GM08714 (cell line): ENCODE results near the gene TSPAN9.

Experiments
- H3K4me3 ChIP-seq: fragments of 200-500 bp; sonication (Bioruptor generic); 2 replicates; pipeline ENCODE4 v1.5.1; 2014; ENCODE audit warnings: mild to moderate bottlenecking, low read length, inconsistent platforms
- ZNF274 ChIP-seq: IDR thresholded peaks from 2 replicates; pipeline ENCODE4 v1.6.1; 2012; ENCODE audit warnings: mild to moderate bottlenecking, low read depth, low read length

TSPAN9 gene

DNA sequence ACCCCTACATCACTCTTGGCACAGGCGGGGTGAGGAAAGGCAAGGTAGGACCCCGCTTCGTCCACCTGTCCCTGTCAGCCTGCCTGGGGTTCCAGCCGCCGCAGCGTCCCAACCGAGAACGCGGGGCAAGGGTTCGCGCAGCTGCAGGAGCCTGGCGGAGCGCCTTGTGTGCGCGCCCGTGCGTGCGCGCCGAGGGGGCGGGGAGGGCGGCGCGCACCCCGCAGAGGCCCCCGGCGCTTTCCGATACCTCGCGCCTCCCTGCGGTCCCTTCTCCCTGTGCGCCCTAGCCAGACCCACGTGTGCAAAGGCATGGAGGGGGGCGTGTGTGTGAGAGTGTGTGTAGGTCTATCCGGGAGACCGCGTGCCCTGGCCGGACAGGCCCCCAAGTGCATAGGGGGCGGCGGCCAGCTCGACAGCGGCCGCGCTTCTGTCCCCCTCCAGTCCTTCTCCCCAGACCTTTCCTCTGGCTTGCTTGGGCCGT lies 122.4 kb downstream of the TSPAN9 start:
- H3K4me3 ChIP-seq, result no peak overlapping the region
- no peak for TF ChIP-seq ZNF274

DNA sequence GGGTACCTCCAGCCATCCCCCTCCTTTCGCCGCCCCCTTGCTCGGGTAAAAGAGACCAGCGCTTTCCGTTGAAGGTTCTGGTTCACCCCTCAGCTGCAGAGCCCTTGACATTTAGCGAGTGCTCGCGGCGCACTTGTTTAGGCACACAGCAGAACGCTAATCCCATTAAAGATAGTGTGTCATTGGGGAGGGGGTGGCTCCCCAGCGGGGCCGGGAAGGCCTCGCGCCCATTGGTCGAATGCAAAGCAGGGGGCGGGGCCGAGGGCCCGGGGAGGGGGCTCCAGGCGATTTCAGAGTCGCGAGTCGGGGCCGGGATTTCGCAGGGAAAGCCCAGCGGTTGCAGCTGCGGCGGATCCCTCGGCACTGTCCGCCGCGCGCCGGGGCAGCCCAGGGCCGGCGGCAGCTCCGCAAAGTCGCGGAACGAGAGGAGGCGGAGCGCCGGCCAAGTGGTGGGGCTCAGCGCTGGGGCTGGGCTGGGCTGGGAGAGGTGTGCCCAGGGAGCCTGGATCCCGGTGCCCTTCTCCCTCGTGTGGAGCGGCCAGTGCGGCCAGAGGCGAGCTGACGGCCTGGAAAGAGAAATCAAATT lies 122.9 kb downstream of the TSPAN9 start:
- no peak overlapping the region; the same call in 1 of the 2 replicates for H3K4me3 ChIP-seq

DNA sequence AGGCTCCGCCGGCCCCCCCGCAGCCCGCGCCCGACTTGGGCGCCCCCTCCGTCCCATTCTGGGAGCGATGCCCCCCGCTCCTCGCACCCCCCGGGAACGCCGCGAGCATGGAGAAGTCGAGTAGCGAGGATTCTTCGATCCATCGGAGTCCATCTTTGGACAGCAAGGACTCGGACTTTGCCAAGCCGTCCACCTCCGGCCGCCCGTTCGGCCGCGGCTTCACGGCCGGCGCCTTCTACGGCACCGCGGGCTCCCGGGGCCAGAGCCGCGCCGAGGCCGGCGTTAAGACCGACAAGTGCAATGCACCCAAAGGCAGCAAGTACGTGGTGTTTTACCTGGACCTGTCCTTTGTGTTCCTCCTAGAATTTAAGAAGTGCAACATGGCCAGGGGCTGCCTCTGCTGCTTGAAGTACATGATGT lies 123.6 kb downstream of the TSPAN9 start:
- H3K4me3 ChIP-seq, result no peak overlapping the region
- TF ChIP-seq ZNF274, result no peak

More for the DNA sequence above, 122.9 kb downstream of the TSPAN9 start:
- TF ChIP-seq ZNF274, result no peak

DNA sequence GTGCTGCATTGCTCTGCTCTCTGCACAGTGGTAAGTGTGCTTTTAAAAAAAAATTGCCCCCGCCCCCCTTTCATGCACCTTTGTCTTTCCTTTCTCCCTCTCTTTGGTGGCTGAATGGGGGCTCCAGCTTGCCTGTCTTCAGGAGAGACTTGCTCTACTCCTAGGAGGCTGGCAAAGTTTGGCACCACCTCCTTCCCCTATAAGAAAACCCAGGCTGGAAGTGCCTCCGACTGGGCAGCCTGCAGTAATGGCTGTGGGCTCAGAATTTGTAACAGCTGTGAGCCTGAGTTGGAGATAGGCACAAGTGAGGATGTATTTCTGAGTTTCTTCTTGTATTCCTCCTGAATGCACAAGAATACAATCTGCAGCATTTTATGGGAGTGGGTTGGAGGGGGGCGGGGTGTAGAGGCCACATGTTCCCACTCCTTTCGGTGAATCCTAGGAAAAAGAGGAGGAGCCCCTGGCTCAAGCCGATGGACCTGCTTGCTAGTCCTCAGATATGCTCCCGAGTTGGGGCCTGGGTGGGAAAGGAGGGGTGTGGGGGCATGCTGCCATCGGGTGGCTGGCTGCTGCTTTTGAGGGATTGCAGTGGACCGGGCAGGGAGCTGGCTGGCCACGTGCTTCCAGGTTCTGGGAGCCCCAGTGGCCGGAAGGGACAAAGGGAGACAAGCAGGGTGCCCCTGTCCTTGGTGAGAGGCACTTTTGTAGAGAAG lies 124.3 kb downstream of the TSPAN9 start:
- no peak overlapping the region for H3K4me3 ChIP-seq
- no peak for TF ChIP-seq ZNF274

DNA sequence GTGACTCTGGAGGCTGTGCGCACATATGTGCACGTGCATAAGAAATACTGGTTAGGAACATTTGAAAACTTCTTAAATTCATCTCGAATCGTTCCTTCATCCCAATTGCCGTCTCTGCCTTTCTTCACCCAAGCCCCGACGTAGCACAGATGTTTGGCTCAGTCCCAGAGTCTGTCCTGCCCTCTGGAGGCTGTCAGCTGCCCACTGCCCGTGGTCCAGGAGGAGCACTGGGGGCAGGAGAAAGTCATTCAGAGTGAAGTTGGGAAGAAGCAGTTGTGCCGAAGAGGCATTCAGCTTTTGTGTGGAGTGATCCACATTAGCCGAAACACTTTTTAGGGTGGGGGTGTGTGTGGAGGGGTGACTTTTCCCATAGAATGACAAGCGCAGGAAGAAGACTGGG lies 124.9 kb downstream of the TSPAN9 start:
- TF ChIP-seq ZNF274, result no peak
- no peak overlapping the region for H3K4me3 ChIP-seq

DNA sequence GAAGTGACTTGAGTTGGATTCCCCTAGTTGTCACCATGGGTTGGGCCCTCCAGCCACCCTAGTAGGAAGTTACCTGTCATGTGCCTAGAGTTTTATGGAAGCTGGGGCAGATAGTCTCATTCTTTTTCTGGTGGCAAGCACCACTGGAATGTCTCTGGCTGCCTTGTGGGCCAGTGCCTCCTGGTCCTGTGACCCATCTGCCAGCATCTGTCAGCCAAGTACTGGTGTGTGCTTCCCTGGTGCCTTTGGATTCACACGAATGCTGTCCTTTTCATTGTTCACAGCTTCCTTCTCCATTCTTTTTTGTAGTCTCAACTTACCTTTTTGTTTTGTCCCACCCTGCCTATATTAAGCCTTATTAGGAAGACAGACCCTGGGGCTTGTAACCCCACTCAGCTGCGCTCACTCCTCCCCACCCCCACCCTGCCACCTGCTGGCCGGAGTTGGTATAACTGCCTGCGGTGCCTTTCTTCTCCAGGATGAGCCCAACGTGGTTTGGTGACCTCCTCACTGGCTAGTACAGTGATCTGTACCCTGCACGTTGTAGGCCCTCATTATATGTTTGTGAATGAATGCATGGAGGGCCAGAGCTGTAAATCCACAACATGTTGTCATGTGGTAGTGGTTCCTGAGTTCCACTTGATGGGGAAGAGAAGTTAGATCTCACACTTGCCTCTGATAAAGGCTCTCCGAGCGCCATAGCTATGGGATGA lies 125.7 kb downstream of the TSPAN9 start:
- no peak for TF ChIP-seq ZNF274
- no peak overlapping the region for H3K4me3 ChIP-seq

DNA sequence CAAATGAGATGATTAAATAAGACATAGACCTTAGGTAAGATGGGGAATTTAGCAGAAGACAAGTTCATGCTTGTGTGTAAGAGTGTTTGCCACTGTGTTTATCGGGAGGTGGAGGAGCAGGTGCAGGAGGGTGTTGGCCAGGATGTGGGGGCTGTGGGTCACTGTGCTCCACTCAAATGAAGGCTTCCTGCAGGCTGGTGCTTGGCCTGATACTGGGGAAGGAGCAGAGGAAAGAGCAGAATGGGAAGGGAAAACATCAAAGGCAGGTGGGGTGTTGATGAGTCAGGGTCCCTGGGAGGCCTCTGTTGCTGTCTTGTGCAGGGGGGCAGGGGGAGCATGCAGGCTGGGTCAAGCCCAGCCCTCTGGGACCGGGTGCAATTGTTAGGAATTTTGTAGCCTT lies 126.5 kb downstream of the TSPAN9 start:
- no peak for TF ChIP-seq ZNF274
- H3K4me3 ChIP-seq, result no peak overlapping the region

DNA sequence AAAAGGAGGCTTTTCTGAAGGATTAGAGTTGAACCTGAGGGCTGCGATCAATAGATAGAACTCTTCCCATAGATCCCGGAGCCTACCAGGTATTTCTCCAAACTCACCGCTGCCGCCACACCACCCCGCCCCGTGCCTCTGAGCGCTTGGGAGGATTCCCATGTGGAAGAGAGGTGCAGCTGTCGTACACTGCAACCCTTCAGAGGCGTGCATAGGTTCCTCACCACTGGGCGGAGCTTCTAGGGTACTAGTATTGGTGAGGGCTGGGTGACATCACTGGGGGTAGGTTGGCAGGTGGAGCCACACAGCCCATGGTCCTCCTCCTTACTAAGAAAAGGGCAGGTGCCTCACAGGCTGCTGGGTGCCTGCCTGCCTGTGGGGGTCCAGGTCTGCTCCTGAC lies 127.0 kb downstream of the TSPAN9 start:
- H3K4me3 ChIP-seq, result no peak overlapping the region
- TF ChIP-seq ZNF274, result no peak

DNA sequence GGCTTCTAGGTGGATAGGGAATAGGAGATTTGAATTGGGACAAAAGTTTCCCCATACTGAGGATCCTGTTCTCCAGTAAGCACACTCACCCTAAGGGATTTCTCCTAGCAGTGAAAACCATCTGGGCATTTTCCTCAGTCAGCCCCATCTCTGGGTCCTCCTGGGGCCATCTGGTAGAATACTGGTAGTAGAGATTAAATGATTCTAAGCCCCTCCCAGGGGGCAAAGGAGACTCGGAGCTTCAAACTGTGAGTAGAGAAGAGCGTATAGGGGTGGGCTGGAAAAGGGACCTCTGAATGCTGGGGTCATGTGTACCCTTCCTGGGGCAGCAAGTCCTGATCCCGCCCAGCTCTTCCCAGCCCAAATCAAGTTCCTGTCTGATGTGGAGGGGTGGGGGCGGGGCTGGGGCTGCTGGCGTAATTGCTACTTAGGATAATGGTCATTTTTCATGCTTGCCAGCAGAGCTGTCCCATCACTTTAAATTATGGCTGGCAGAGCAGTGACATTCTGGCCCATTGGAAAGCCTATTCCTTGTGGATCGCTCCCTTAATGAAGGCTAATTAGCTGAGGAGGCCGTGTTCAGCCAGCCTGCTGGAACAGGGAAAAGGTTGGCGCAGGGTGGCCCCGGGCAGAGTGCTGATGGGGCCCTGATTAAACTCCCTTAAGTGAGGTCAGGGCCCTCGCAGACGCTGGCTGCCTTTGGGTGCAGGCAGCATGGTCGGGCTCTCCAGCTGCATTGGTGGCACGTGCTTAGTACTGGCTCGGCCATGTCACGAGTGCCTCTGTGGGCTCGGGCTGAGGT lies 127.8 kb downstream of the TSPAN9 start:
- TF ChIP-seq ZNF274, result no peak
- no peak overlapping the region for H3K4me3 ChIP-seq

DNA sequence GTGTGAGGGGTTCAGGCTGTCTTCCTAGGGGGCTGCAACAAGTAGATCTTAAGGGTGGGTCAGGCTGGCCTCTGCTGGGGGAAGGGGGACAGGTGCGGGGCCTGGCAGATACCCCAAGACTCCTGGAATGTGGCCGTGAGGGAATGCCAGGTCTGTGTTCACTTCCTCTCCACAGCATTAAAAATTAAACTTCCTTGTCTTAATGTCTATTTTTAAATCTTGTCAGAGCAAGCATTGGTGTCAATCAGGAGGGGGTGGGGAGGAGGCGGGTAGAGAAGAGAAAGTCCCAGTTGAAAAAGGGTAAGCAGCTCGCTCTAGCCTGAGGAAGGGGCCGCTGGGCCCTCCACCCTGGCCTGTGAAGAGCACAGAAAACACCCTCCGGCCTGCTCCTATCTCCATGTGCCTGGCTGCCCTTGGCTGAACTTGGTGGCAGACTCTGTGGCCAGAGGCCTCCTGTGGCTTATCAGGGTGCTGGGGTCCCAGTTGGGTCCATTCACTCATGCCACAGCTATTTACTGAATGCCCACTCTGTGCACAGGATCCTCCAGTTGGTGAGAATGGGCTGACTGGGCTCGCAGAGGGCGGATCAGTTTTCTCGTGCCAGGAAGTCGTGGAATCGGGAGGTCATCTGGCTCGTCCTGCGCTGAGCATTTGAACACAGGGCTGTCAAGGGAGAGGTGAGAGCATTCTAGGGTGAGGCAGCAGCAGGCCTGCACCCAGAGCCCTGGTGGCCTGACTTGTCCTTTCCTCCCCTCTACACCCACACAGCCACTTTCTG lies 128.8 kb downstream of the TSPAN9 start:
- no peak for TF ChIP-seq ZNF274

DNA sequence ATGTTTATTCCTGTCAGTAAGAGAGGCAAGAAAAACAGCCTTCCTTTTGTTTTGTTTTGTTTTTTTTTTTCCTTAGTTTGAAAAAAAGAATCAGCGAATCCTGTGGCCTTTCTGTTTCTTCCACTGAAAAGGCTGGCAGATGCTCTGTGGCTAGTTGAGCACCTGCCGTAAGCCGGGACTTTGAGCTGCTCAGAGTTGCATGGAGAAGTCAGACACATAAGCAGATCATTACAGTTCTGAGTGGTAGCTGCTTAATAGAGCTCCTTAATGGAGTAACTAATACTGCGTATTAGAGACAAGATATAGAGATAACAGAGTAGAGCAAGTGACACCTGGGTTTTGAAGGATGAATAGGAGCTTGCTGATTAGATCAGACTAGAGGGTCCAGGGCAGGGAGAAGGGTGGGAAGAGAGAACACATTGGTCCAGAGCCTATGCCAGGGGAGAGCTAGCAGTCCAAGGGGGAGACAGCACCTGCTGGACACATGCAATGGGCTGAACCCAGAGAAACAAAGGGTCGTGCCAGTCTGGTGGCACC lies 129.4 kb downstream of the TSPAN9 start:
- TF ChIP-seq ZNF274, result no peak
- H3K4me3 ChIP-seq, result no peak overlapping the region

More for the DNA sequence above, 128.8 kb downstream of the TSPAN9 start:
- H3K4me3 ChIP-seq, result no peak overlapping the region

DNA sequence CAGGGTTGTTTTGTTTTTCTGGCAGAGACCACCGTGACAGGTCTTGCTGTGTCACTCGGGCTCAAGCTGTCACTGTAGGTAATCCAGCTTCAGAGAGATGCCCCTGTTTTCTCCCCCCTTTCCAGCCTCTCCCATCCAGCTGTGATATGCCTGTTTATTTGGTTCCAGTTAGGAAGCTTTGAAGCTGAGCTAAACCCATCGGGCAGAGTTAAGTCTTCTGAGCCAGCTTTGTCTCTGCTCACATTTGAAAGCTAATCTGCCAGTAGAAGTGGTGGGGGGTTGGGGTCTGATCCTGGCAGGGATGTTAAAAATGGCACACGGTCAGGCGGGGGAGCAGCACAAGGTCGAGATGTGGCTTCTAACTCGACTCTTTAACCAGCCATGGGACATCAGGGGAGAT lies 130.0 kb downstream of the TSPAN9 start:
- TF ChIP-seq ZNF274, result no peak

DNA sequence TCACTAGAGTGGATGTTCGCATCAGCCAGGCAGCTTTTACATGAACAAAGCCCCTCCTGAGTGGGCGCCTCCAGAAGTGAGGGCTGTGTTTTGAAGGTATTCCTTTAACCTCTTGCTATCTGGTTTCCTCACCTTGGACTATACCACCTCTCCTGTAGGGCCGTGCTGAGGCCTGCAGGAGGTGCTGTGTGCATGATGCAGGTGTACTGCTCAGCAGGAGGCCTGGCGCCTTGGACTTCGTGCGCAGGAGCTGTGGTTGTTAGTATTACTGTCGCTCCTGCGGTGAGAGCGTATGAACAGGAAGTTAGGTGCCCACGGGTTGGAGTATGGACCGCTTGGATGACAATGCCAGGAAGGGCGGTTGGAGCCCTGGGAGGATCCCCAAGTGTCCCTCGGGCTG lies 130.7 kb downstream of the TSPAN9 start:
- TF ChIP-seq ZNF274, result no peak
- no peak overlapping the region for H3K4me3 ChIP-seq

More for the DNA sequence above, 130.0 kb downstream of the TSPAN9 start:
- no peak overlapping the region for H3K4me3 ChIP-seq
